ENCODE measurements around the gene CDC37L1. TPM values are rescaled to one million over a fixed set of nuclear protein-coding genes. Genes with fewer than 3 reads are reported as not detected.

Gene CDC37L1
- total RNA-seq, 1 donor from 2014 or later, result 12.3 TPM

DNA sequence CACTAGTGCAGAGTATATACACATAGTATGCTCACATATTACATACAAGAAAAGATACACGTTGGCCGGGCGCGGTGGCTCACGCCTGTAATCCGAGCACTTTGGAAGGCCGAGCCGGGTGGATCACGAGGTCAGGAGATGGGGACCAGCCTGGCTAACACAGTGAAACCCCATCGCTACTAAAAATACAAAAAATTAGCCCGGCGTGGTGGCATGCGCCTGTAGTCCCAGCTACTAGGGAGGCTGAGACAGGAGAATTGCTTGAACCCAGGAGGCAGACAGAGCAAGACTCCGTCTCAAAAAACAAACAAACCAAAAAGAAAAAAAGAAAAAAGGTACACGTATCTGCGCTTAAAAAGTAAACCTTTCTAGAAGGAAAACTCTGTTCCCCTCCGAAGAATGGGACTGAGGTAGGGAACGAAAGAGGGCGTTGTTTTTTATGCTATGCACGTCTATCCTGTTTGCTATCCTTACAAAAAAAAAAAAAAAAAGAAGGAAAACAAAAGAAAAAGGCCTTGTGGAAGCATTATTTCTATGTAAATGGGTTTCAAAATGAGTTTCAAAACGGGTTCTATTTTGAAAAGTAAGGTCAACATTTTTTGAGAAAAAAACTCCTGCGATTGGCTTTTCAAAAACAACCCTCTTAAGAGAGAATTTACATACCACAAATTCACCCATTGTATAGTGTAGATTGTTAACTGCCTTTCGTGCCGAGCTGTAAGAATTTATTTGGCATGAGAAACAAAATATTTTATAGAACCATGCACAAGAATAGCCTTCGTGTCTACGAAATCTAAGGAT, 60.4 kb downstream of the CDC37L1 start:
- DNase-seq (no peak), ATAC-seq (ENCODE audit: low read depth) (no peak)
- peak overlapping the region; percentile 90 for H3K4me3 Mint-ChIP-seq
- no peaks in the 10 kb centered on the region for H3K27me3 Mint-ChIP-seq
- peak overlapping the region; percentile 83 for H3K27ac Mint-ChIP-seq
- H3K36me3 Mint-ChIP-seq (ENCODE audit: low read depth), result peaks cover 4% of the 10 kb centered on the region
- peaks cover 30% of the 10 kb centered on the region for H3K4me1 Mint-ChIP-seq
- ChIA-PET POLR2A (interaction anchor here (0.6 to 2.1 kb wide), 11 partner anchors 15 to 1093 kb away, joined by 3 to 21 read pairs (median 5); partner anchors contain the start of genes CDC37L1, ERMP1, JAK2 and RIC1), CTCF (interaction anchor here (0.7 to 1.1 kb wide), 4 partner anchors 13 to 436 kb away, joined by 3 read pairs; no protein-coding TSS in a partner anchor)
- intact Hi-C loops (cut with micrococcal nuclease), result loop anchor here (2.0 to 10.0 kb wide), 6 partner anchors 137 to 1267 kb away; partner anchors contain the start of genes PLGRKT and RFX3
- no peaks in the 10 kb centered on the region for H3K9me3 Mint-ChIP-seq
- TF ChIP-seq CTCF (IDR thresholded peaks at IDR 0.05), result no peak

DNA sequence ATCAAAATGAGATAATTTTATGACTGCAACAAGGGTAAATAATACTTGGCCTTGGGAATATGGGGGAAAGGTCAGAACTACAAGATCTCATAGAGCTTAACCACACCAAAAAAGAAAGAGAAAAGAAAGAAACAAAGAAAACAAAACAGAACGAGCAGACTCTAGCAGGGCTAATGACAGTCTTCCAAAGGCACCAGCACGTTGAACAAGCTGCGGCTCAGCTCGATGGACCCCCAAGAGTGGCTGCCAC, 60.9 kb downstream of the CDC37L1 start:
- DNase-seq (no peak), ATAC-seq (ENCODE audit: low read depth) (no peak)
- H3K27ac Mint-ChIP-seq, result peak overlapping the region; percentile 83
- H3K4me1 Mint-ChIP-seq, result peaks cover 30% of the 10 kb centered on the region
- no peak for TF ChIP-seq CTCF (IDR thresholded peaks at IDR 0.05)
- H3K4me3 Mint-ChIP-seq, result peak overlapping the region; percentile 90
- no peaks in the 10 kb centered on the region for H3K27me3 Mint-ChIP-seq
- H3K36me3 Mint-ChIP-seq (ENCODE audit: low read depth), result peaks cover 4% of the 10 kb centered on the region
- intact Hi-C loops (cut with micrococcal nuclease), result loop anchor here (2.0 to 10.0 kb wide), 6 partner anchors 138 to 1266 kb away; partner anchors contain the start of genes PLGRKT and RFX3
- ChIA-PET CTCF (interaction anchor here (0.9 to 1.1 kb wide), 5 partner anchors 12 to 678 kb away, joined by 3 to 5 read pairs (median 3); no protein-coding TSS in a partner anchor), POLR2A (interaction anchor here (0.6 to 2.1 kb wide), 21 partner anchors 8 to 1673 kb away, joined by 3 to 21 read pairs (median 4); partner anchors contain the start of genes CDC37L1, ERMP1, JAK2 and RANBP6)
- H3K9me3 Mint-ChIP-seq, result no peaks in the 10 kb centered on the region

- H3K4me1 Mint-ChIP-seq, result peaks cover 30% of the 10 kb centered on the region
- peak within 1 kb of the TSS; percentile 90 for H3K4me3 Mint-ChIP-seq
- no peaks in the 10 kb centered on the region for H3K9me3 Mint-ChIP-seq
- H3K27me3 Mint-ChIP-seq, result no peaks in the 10 kb centered on the region
- peak within 1 kb of the TSS; percentile 83 for H3K27ac Mint-ChIP-seq
- ATAC-seq (ENCODE audit: low read depth) (peak; percentile 93), DNase-seq (peak; percentile 79)
- CTCF ChIA-PET, result interaction anchor here (0.9 to 1.1 kb wide), 5 partner anchors 12 to 678 kb away, joined by 3 to 5 read pairs (median 3); no protein-coding TSS in a partner anchor
- H3K36me3 Mint-ChIP-seq (ENCODE audit: low read depth), result peaks cover 4% of the 10 kb centered on the region
- intact Hi-C loops (cut with micrococcal nuclease), result loop anchor here (1.0 to 10.0 kb wide), 11 partner anchors 22 to 1266 kb away; partner anchors contain the start of genes CDC37L1, JAK2, PLGRKT and PLPP6
- POLR2A ChIA-PET, result interaction anchor here (0.5 to 2.1 kb wide), 24 partner anchors 9 to 1950 kb away, joined by 3 to 21 read pairs (median 4); partner anchors contain the start of genes CDC37L1, ERMP1, JAK2 and RANBP6
- TF ChIP-seq CTCF (IDR thresholded peaks at IDR 0.05), result no peak
Observed at GRCh38 chr9:4740638-4741364, 61.4 kb downstream of the CDC37L1 start, which contains the start of gene AK3. AK3 (minus strand) TSS chr9:4741202; CDS start chr9:4741087, 115 bp downstream.

GRCh38 chr9:4741365-4742089, 62.2 kb downstream of the CDC37L1 start:
- H3K9me3 Mint-ChIP-seq, result no peaks in the 10 kb centered on the region
- DNase-seq (no peak), ATAC-seq (ENCODE audit: low read depth) (peak; percentile 3)
- TF ChIP-seq CTCF (IDR thresholded peaks at IDR 0.05), result no peak
- H3K36me3 Mint-ChIP-seq (ENCODE audit: low read depth), result peaks cover 4% of the 10 kb centered on the region
- H3K4me1 Mint-ChIP-seq, result peaks cover 27% of the 10 kb centered on the region
- H3K27ac Mint-ChIP-seq, result peak overlapping the region; percentile 59
- peak overlapping the region; percentile 90 for H3K4me3 Mint-ChIP-seq
- H3K27me3 Mint-ChIP-seq, result no peaks in the 10 kb centered on the region
- ChIA-PET POLR2A (interaction anchor here (0.5 to 2.5 kb wide), 19 partner anchors 8 to 1949 kb away, joined by 3 to 21 read pairs (median 5); partner anchors contain the start of genes CDC37L1, JAK2, RCL1 and RIC1), CTCF (interaction anchor here (0.8 to 1.0 kb wide), 4 partner anchors 17 to 677 kb away, joined by 3 to 5 read pairs (median 3); no protein-coding TSS in a partner anchor)
- intact Hi-C loops (cut with micrococcal nuclease), result loop anchor here (1.0 to 10.0 kb wide), 11 partner anchors 21 to 1265 kb away; partner anchors contain the start of genes CDC37L1, JAK2, PLGRKT and PLPP6

All from activated B cell treated with CpG ODN at 0.5 μM for 24 hours (primary cell).